Chondrocyte (in vitro differentiated cells): ENCODE measurements around the gene LRRK1. TPM values are rescaled to one million over a fixed set of nuclear protein-coding genes. Genes with fewer than 3 reads are reported as not detected.

Source experiments
- DNase-seq: peaks from one replicate; pipeline ENCODE4 v3.0.0; 2021; ENCODE audit warnings: mixed read lengths, low spot score
- H3K27ac Mint-ChIP-seq: one replicate; pipeline ENCODE4 v1.8.0; 2021; ENCODE audit warnings: mild to moderate bottlenecking, moderate library complexity, mixed read lengths; ENCODE audit not compliant: unreplicated experiment
- H3K27me3 Mint-ChIP-seq: 2 replicates; pipeline ENCODE4 v1.8.0; 2021; ENCODE audit warnings: low read depth, mixed read lengths
- H3K36me3 Mint-ChIP-seq: 2 replicates; pipeline ENCODE4 v1.8.0; 2021; ENCODE audit warnings: low read depth, mixed read lengths
- H3K4me1 Mint-ChIP-seq: 2 replicates; pipeline ENCODE4 v1.8.0; 2021; ENCODE audit warnings: low read depth, mild to moderate bottlenecking, mixed read lengths
- H3K4me3 Mint-ChIP-seq: one replicate; pipeline ENCODE4 v1.8.0; 2021; ENCODE audit warnings: mild to moderate bottlenecking, moderate library complexity, mixed read lengths; ENCODE audit not compliant: unreplicated experiment
- H3K9me3 Mint-ChIP-seq: 2 replicates; pipeline ENCODE4 v1.8.0; 2021; ENCODE audit warnings: low read depth, mixed read lengths
- CTCF ChIP-seq: fragments of 200-600 bp; sonication (generic); IDR thresholded peaks from 2 replicates; pipeline ENCODE4 v1.5.0; 2021; ENCODE audit warnings: antibody characterized with exemption, mild to moderate bottlenecking, moderate library complexity
- total RNA-seq: library from RNA; stranded (reverse); gene quantifications from 3 replicates; pipeline ENCODE4 v1.2.1, GENCODE V29; 2021

Gene LRRK1
- total RNA-seq, 1 donor from 2014 or later, result 10.1 TPM

- Mint-ChIP-seq H3K4me1 (peaks cover 32% of the 10 kb centered on the region), H3K27ac (no peak overlapping the region), H3K9me3 (no peaks in the 10 kb centered on the region), H3K4me3 (no peak overlapping the region), H3K36me3 (peaks cover 5% of the 10 kb centered on the region), H3K27me3 (no peaks in the 10 kb centered on the region)
- no peak for TF ChIP-seq CTCF
- peak; percentile 77 for DNase-seq
Measured at GRCh38 chr15:101064795-101065569, 145.8 kb downstream of the LRRK1 start.

DNA sequence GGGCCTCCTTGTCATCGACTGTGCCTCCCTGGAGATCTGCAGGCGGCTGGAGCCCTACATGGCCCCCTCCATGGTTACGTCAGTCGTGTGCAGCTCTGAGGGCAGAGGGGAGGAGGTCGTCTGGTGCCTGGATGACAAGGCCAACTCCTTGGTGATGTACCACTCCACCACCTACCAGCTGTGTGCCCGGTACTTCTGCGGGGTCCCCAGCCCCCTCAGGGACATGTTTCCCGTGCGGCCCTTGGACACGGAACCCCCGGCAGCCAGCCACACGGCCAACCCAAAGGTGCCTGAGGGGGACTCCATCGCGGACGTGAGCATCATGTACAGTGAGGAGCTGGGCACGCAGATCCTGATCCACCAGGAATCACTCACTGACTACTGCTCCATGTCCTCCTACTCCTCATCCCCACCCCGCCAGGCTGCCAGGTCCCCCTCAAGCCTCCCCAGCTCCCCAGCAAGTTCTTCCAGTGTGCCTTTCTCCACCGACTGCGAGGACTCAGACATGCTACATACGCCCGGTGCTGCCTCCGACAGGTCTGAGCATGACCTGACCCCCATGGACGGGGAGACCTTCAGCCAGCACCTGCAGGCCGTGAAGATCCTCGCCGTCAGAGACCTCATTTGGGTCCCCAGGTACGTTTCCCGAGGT, 146.5 kb downstream of the LRRK1 start:
- peaks cover 5% of the 10 kb centered on the region for H3K36me3 Mint-ChIP-seq
- DNase-seq, result peak; percentile 90
- H3K4me1 Mint-ChIP-seq, result peaks cover 38% of the 10 kb centered on the region
- TF ChIP-seq CTCF, result no peak
- no peaks in the 10 kb centered on the region for H3K27me3 Mint-ChIP-seq
- no peak overlapping the region for H3K4me3 Mint-ChIP-seq
- no peaks in the 10 kb centered on the region for H3K9me3 Mint-ChIP-seq
- no peak overlapping the region for H3K27ac Mint-ChIP-seq

DNA sequence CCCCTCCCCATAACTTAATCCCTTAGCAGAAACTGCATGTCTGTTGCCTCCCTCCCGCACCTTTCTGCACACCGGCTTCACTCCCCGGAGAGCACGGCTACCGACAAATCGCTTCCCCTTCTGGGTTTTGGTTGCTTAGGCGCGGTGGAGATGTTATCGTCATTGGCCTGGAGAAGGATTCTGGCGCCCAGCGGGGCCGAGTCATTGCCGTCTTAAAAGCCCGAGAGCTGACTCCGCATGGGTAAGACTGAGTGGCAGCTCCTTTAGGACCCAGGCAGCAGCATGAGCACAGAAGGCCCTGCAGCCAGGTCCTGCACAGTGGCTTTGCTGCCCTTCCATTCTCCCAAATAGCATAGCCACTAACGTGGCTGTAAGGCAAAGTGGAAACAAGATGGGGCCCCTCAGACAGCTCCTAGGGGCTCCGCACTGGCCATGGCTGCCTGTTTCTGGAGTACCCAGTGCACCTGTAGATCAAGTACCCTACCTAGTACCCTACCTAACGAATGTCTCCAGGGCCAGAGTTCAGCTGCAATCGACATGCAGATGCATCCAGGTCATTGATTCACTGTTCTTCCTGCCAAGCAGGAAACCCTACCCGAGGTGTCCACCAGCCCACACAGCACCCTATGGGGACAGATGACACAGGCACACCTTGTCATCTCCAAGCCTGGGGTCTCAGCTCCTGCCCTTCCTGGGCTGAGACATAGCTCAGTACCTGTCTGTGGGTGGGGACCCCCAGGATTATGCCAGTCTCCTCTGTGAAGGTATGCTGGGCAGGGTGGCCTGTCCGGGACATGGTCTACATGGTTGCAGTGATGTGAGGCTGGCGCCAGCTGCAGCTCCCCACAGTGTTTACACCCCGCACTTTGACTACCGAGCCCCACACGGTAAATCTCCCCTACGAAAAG, 147.6 kb downstream of the LRRK1 start:
- DNase-seq, result peak; percentile 59
- no peaks in the 10 kb centered on the region for H3K27me3 Mint-ChIP-seq
- no peak overlapping the region for H3K27ac Mint-ChIP-seq
- peaks cover 3% of the 10 kb centered on the region for H3K36me3 Mint-ChIP-seq
- no peak overlapping the region for H3K4me3 Mint-ChIP-seq
- TF ChIP-seq CTCF, result no peak
- H3K9me3 Mint-ChIP-seq, result no peaks in the 10 kb centered on the region
- H3K4me1 Mint-ChIP-seq, result peaks cover 42% of the 10 kb centered on the region

- peak; percentile 51 for DNase-seq
- peaks cover 3% of the 10 kb centered on the region for H3K36me3 Mint-ChIP-seq
- peak overlapping the region; percentile 22 for H3K27ac Mint-ChIP-seq
- H3K4me1 Mint-ChIP-seq, result peaks cover 42% of the 10 kb centered on the region
- H3K27me3 Mint-ChIP-seq, result no peaks in the 10 kb centered on the region
- no peak for TF ChIP-seq CTCF
- H3K9me3 Mint-ChIP-seq, result no peaks in the 10 kb centered on the region
- H3K4me3 Mint-ChIP-seq, result no peak overlapping the region
Measured at GRCh38 chr15:101067660-101068522, 148.7 kb downstream of the LRRK1 start.
